Measurements from ENCODE around the gene PFKL. TPM values are rescaled to one million over a fixed set of nuclear protein-coding genes. Genes with fewer than 3 reads are reported as not detected.

Gene PFKL
- total RNA-seq, 1 donor from 2014 or later: 129 TPM

GRCh38 chr21:44269090-44269489 lies 30.8 kb upstream of the PFKL start:
- Mint-ChIP-seq H3K4me1 (ENCODE audit: low read depth) (no peaks in the 10 kb centered on the region), H3K27ac (ENCODE audit: unreplicated experiment) (no peak overlapping the region), H3K4me3 (ENCODE audit: unreplicated experiment) (no peak overlapping the region)

GRCh38 chr21:44271558-44272283 lies 28.1 kb upstream of the PFKL start:
- no peak overlapping the region for H3K4me3 Mint-ChIP-seq (ENCODE audit: unreplicated experiment)
- peaks cover 6% of the 10 kb centered on the region for H3K9me3 Mint-ChIP-seq (ENCODE audit: low read depth)
- H3K27me3 Mint-ChIP-seq (ENCODE audit: low read depth): peaks cover 17% of the 10 kb centered on the region

More at GRCh38 chr21:44269090-44269489, 30.8 kb upstream of the PFKL start:
- H3K27me3 Mint-ChIP-seq (ENCODE audit: low read depth): peaks cover 3% of the 10 kb centered on the region
- H3K9me3 Mint-ChIP-seq (ENCODE audit: low read depth): no peaks in the 10 kb centered on the region
- DNase-seq (ENCODE audit: low spot score): peak; percentile 18
- TF ChIP-seq CTCF (IDR thresholded peaks at IDR 0.05): no peak
- H3K36me3 Mint-ChIP-seq (ENCODE audit: low read depth): no peaks in the 10 kb centered on the region

GRCh38 chr21:44272284-44272858 lies 27.5 kb upstream of the PFKL start:
- Mint-ChIP-seq H3K4me3 (ENCODE audit: unreplicated experiment) (no peak overlapping the region), H3K36me3 (ENCODE audit: low read depth) (no peaks in the 10 kb centered on the region), H3K4me1 (ENCODE audit: low read depth) (no peaks in the 10 kb centered on the region)

More at GRCh38 chr21:44271558-44272283, 28.1 kb upstream of the PFKL start:
- Mint-ChIP-seq H3K36me3 (ENCODE audit: low read depth) (no peaks in the 10 kb centered on the region), H3K4me1 (ENCODE audit: low read depth) (no peaks in the 10 kb centered on the region), H3K27ac (ENCODE audit: unreplicated experiment) (no peak overlapping the region)
- no peak for TF ChIP-seq CTCF (IDR thresholded peaks at IDR 0.05)
- peak; percentile 68 for DNase-seq (ENCODE audit: low spot score)

GRCh38 chr21:44273046-44273445 lies 26.8 kb upstream of the PFKL start:
- Mint-ChIP-seq H3K36me3 (ENCODE audit: low read depth) (no peaks in the 10 kb centered on the region), H3K4me1 (ENCODE audit: low read depth) (no peaks in the 10 kb centered on the region), H3K27me3 (ENCODE audit: low read depth) (peaks cover 19% of the 10 kb centered on the region), H3K4me3 (ENCODE audit: unreplicated experiment) (no peak overlapping the region), H3K9me3 (ENCODE audit: low read depth) (peaks cover 6% of the 10 kb centered on the region), H3K27ac (ENCODE audit: unreplicated experiment) (no peak overlapping the region)
- no peak for TF ChIP-seq CTCF (IDR thresholded peaks at IDR 0.05)
- no peak for DNase-seq (ENCODE audit: low spot score)

More at GRCh38 chr21:44272284-44272858, 27.5 kb upstream of the PFKL start:
- Mint-ChIP-seq H3K9me3 (ENCODE audit: low read depth) (peaks cover 6% of the 10 kb centered on the region), H3K27me3 (ENCODE audit: low read depth) (peaks cover 19% of the 10 kb centered on the region), H3K27ac (ENCODE audit: unreplicated experiment) (no peak overlapping the region)
- TF ChIP-seq CTCF (IDR thresholded peaks at IDR 0.05): no peak
- DNase-seq (ENCODE audit: low spot score): no peak

GRCh38 chr21:44275041-44275440 lies 24.8 kb upstream of the PFKL start:
- no peak overlapping the region for H3K27ac Mint-ChIP-seq (ENCODE audit: unreplicated experiment)
- no peak overlapping the region for H3K4me3 Mint-ChIP-seq (ENCODE audit: unreplicated experiment)

More at GRCh38 chr21:44275041-44275440, 24.8 kb upstream of the PFKL start:
- TF ChIP-seq CTCF (IDR thresholded peaks at IDR 0.05): no peak
- H3K27me3 Mint-ChIP-seq (ENCODE audit: low read depth): peaks cover 23% of the 10 kb centered on the region
- no peaks in the 10 kb centered on the region for H3K36me3 Mint-ChIP-seq (ENCODE audit: low read depth)
- DNase-seq (ENCODE audit: low spot score): no peak
- peaks cover 6% of the 10 kb centered on the region for H3K4me1 Mint-ChIP-seq (ENCODE audit: low read depth)
- peaks cover 6% of the 10 kb centered on the region for H3K9me3 Mint-ChIP-seq (ENCODE audit: low read depth)
